GM19239 (cell line): Measurements from ENCODE around the gene WNT3A.
A peak's percentile ranks its signal among the peaks of the same experiment; 100 is the strongest.

Experiments used
- DNase-seq: peaks from one replicate; pipeline ENCODE4 v3.0.0; 2011; ENCODE audit warnings: low spot score; ENCODE audit not compliant: insufficient read length
- FAIRE-seq: peaks from 2 replicates; lab custom pipeline; 2011; peaks lifted over from hg19 to GRCh38; lab: Jason Lieb, UNC

The WNT3A gene

DNA sequence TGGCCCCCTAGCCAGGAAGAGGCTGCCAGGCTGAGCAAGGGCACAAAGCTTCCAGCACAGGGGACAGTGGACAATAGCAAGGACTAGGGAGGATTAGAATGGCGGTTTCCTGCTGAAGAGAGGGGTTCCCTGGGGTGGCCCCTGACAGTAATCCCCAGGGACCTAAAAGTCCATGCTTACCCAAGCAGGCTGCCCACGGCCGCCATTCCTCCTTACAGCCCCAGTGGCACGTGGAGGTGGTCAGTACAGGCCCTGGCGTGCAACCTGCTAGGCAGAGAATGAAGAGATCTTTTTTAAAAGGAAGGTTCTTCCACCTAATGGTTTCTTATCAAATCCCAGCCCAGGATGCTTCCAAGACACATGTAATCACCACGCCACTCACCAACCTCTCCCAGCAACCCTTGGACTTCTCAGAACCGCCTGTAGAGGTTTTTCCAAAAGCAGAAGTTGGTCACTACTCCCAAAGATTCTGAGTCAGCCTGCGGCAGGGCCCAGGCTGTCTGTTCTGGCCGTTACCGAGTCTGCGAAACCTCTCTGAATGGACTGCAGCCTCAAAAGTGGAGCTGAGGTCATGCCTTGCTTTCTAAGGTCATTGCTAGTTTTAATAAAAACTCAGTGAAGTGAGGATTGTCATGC lies 101.4 kb downstream of the WNT3A start:
- DNase-seq, result no peak
- FAIRE-seq, result no peak

DNA sequence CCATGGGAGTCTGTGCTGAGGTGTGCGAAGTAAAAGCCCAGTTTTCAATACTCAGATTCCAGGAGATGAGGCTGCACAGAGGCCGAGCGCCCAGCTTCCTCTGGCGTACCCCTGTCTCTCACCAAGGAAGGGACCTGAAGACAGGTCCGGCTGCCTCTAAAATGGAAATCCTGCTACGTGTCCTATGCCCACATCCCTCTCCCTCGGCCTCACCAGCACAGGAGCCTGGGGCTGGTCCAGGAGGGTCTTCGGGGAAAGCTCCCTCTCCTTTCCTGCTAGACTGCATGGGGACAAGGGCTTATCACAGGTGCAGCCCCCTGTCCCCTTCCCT lies 101.9 kb downstream of the WNT3A start:
- FAIRE-seq, result no peak
- DNase-seq, result no peak

DNA sequence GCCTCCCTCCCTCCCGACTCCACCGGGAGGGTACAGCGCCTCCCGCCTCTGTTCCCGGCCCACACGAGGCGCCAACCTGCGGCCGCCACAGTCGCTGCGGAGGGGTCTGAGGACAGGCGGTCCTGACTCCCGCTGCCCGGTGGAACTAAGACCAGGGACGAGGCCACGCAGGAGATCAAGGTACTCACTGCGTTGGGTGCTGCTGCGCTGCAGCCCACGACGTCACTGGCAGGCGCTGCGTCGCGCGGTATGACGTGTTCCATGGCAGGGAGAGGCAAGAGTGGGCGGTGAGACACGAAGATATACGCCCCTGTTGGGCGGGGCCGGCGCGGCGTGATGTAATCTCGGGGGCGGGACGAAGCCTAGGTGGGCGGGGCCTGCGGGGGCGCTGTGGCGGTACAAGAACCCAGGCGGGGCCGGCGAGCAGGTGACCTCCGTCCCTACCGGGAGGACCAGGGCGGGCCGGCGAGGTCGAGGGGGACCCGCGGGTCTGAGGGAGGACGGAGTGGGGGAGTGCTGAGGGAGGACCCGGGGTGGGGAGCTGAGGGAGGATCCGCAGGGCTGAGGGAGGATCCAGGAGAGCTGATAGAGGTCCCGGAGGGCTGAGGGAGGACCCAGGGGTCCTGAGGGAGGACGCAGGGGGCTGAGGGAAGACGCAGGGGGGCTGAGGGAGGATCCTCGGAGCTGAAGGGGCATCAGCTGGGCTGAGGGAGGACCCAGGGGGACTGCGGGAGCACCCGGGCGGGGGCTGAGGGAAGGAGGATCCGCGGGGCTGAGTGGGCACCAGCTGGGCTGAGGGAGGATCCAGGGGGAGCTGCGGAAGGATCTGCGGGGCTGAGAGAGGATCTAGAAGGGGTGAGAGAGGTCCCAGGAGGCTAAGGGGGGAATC lies 102.5 kb downstream of the WNT3A start, which contains the start of gene MRPL55:
Gene MRPL55 (minus strand): TSS at position 227 of the 889 bp plus-strand sequence. CDS start 1,039 bp downstream, outside the sequence.
- peak; percentile 97 for FAIRE-seq
- peak; percentile 95 for DNase-seq

DNA sequence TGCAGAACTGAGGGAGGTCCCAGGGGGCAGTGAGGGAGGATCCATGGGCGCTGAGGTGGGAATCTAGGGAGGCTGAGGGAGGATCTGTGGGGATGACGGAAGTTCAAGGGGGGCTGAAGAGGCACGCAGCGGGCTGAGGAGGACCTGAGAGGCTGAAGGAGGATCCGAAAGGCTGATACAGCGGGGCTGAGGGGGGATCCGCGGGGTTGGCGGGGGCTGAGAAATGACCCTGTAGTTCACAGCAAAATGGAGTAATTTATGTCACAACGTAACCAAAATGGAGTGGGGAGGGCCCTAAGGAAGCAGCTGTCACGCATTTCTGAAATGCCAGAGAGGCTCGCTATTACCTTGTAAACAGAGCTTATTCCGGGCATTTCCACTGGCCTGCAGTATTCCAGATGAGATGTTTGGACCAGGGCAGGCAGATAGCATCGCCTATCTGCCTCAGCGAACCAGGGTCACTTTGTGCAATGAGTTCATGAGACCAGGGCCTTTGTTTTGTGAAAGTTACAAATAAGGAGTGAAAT lies 103.2 kb downstream of the WNT3A start:
- no peak for FAIRE-seq
- no peak for DNase-seq

DNA sequence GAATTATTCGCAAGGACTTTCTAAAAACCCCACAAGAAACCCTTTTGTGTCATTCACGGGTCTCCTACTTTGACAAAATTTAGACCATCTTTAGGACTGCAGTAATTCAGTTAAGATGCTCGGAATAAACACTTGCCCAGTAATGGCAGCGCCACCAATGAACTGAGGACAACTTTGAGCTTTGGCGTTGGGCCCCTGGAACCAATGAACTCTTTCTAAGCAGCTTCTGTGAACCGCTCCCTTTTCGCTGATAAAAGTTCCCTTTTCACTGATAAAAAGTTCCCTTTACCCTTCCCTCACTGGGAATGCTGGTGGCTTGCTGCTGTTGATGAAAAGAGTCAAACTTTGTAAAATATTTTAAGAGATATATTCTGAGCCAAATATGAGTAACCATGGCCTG lies 103.8 kb downstream of the WNT3A start:
- DNase-seq, result no peak
- no peak for FAIRE-seq
